H1 (cell line): ENCODE data around the gene SNAP29. TPM values are rescaled to one million over a fixed set of nuclear protein-coding genes. Genes with fewer than 3 reads are reported as not detected.

Source experiments
- CTCF ChIA-PET: fragments of 300-600 bp; sonication (Branson Sonifier 250); formaldehyde crosslinking; loops from one replicate; lab custom pipeline; 2021; ENCODE audit not compliant: partially characterized antibody; lab: Charles Lee
- POLR2A ChIA-PET: fragments of 300-600 bp; sonication (Branson Sonifier 250); formaldehyde crosslinking; loops from one replicate; lab custom pipeline; 2021; ENCODE audit warnings: inconsistent platforms; ENCODE audit not compliant: partially characterized antibody; lab: Charles Lee
- DNase-seq, 2 experiments: peaks; one replicate each; pipeline versions ENCODE4 v3.0.0 to v3.0.0-alpha.2; 2010 to 2022; ENCODE audit warnings: low spot score in 2 of 2, low read depth in 1 of 2, mixed read lengths in 1 of 2
- FAIRE-seq: peaks from 2 replicates; lab custom pipeline; 2011; peaks lifted over from hg19 to GRCh38; lab: Jason Lieb, UNC
- H2AFZ ChIP-seq: 2 replicates; pipeline ENCODE4 v1.8.1; 2012; ENCODE audit warnings: low read length, inconsistent platforms
- H2AK5ac ChIP-seq: 2 replicates; pipeline ENCODE4 v1.6.1; 2013; ENCODE audit warnings: low read depth, low read length
- H2BK120ac ChIP-seq: replicated peaks from 2 replicates; pipeline ENCODE3; 2013; ENCODE audit warnings: low read depth, low read length, inconsistent platforms
- H2BK12ac ChIP-seq: 2 replicates; pipeline ENCODE4 v1.6.1; 2013; ENCODE audit warnings: low read depth, low read length
- H2BK15ac ChIP-seq: 2 replicates; pipeline ENCODE4 v1.6.1; 2013; ENCODE audit warnings: low read length
- H2BK20ac ChIP-seq: 2 replicates; pipeline ENCODE4 v1.6.1; 2013; ENCODE audit warnings: low read length
- H2BK5ac ChIP-seq: 2 replicates; pipeline ENCODE4 v1.6.1; 2013; ENCODE audit warnings: low read depth, low read length
- H3K14ac ChIP-seq: 2 replicates; pipeline ENCODE4 v1.6.1; 2013; ENCODE audit warnings: inconsistent platforms; ENCODE audit not compliant: insufficient read length
- H3K18ac ChIP-seq: 2 replicates; pipeline ENCODE4 v1.6.1; 2013; ENCODE audit warnings: low read length; ENCODE audit errors: extremely low read depth
- H3K23ac ChIP-seq: 2 replicates; pipeline ENCODE4 v1.6.1; 2013; ENCODE audit warnings: inconsistent platforms; ENCODE audit not compliant: insufficient read length
- H3K23me2 ChIP-seq: 2 replicates; pipeline ENCODE4 v1.6.1; 2013; ENCODE audit warnings: low read depth, low read length
- H3K27ac ChIP-seq: 2 replicates; pipeline ENCODE4 v1.6.1; 2011; ENCODE audit warnings: low read depth, low read length, inconsistent platforms
- H3K27me3 ChIP-seq, 4 experiments: replicated peaks in 1 of 4; 1 replicate in 1 of 4; 2 replicates in 3 of 4; pipeline versions ENCODE4 v1.6.1 to v1.8.1; 2011 to 2013; ENCODE audit warnings: low read length in 3 of 4, mild to moderate bottlenecking in 3 of 4, inconsistent platforms in 2 of 4, mixed read lengths in 2 of 4, moderate library complexity in 1 of 4; ENCODE audit not compliant: control insufficient read depth in 3 of 4, insufficient read depth in 3 of 4; ENCODE audit errors: extremely low read depth in 1 of 4
- H3K36me3 ChIP-seq, 4 experiments: 2 replicates each; pipeline versions ENCODE4 v1.6.1 to v1.8.1; 2011 to 2013; ENCODE audit warnings: mild to moderate bottlenecking in 4 of 4, low read length in 3 of 4, moderate library complexity in 2 of 4, control low read depth in 1 of 4, inconsistent platforms in 1 of 4; ENCODE audit not compliant: insufficient read depth in 4 of 4, control insufficient read depth in 2 of 4
- H3K4ac ChIP-seq: replicated peaks from 2 replicates; pipeline ENCODE3; 2013; ENCODE audit warnings: low read length, low read depth, mixed read lengths, inconsistent platforms; ENCODE audit not compliant: insufficient read length
- H3K4me1 ChIP-seq, 4 experiments: replicated peaks in 1 of 4; 1 replicate in 1 of 4; 2 replicates in 3 of 4; pipeline versions ENCODE4 v1.6.1 to v1.8.1; 2011 to 2013; ENCODE audit warnings: low read length in 3 of 4, inconsistent platforms in 2 of 4, mixed read lengths in 1 of 4; ENCODE audit not compliant: insufficient read depth in 4 of 4, control insufficient read depth in 3 of 4
- H3K4me2 ChIP-seq, 2 experiments: 2 replicates each; pipeline versions ENCODE4 v1.6.1 to v1.8.1; 2011 to 2013; ENCODE audit warnings: low read depth in 2 of 2, low read length in 2 of 2, control low read depth in 1 of 2, inconsistent platforms in 1 of 2, mild to moderate bottlenecking in 1 of 2; ENCODE audit not compliant: insufficient read depth in 1 of 2
- H3K4me3 ChIP-seq, 4 experiments: fragments of 200-600, 300-600 bp in 1 of 4; sonication (generic), shearing (Covaris generic), sonication (Bioruptor Twin) in 1 of 4; 2 replicates each; pipeline versions ENCODE4 v1.5.1 to v1.8.1; 2011 to 2016; ENCODE audit warnings: low read length in 4 of 4, low read depth in 3 of 4, control low read depth in 2 of 4, inconsistent platforms in 2 of 4, mild to moderate bottlenecking in 2 of 4, mixed read lengths in 1 of 4, moderate library complexity in 1 of 4; ENCODE audit not compliant: insufficient read depth in 2 of 4; ENCODE audit errors: extremely low read depth in 1 of 4
- H3K56ac ChIP-seq: replicated peaks from 2 replicates; pipeline ENCODE3; 2013; ENCODE audit warnings: low read depth, mild to moderate bottlenecking, mixed read lengths, low read length, inconsistent platforms; ENCODE audit not compliant: insufficient read length
- H3K79me1 ChIP-seq: 2 replicates; pipeline ENCODE4 v1.6.1; 2013; ENCODE audit warnings: low read depth, low read length, control low read depth
- H3K79me2 ChIP-seq, 2 experiments: 2 replicates each; pipeline versions ENCODE4 v1.6.1 to v1.8.1; 2012 to 2013; ENCODE audit warnings: low read length in 2 of 2, mild to moderate bottlenecking in 2 of 2, inconsistent platforms in 1 of 2; ENCODE audit not compliant: insufficient read depth in 2 of 2, control insufficient read depth in 1 of 2
- H3K9ac ChIP-seq, 4 experiments: replicated peaks in 1 of 4; 1 replicate in 1 of 4; 2 replicates in 3 of 4; pipeline versions ENCODE4 v1.6.1 to v1.8.1; 2011 to 2013; ENCODE audit warnings: low read depth in 3 of 4, low read length in 3 of 4, control low read depth in 2 of 4, mild to moderate bottlenecking in 2 of 4, moderate library complexity in 2 of 4, inconsistent platforms in 1 of 4; ENCODE audit errors: extremely low read depth in 1 of 4
- H3K9me3 ChIP-seq, 2 experiments: 2 replicates each; pipeline versions ENCODE4 v1.6.1 to v1.8.1; 2012 to 2013; ENCODE audit warnings: mild to moderate bottlenecking in 2 of 2, moderate library complexity in 2 of 2, control low read depth in 1 of 2, inconsistent platforms in 1 of 2, low read depth in 1 of 2, low read length in 1 of 2, mixed read lengths in 1 of 2; ENCODE audit not compliant: insufficient read depth in 2 of 2
- H4K20me1 ChIP-seq, 2 experiments: replicated peaks in 1 of 2; 2 replicates each; pipeline versions ENCODE3 to v1.8.1; 2011 to 2013; ENCODE audit warnings: inconsistent platforms in 2 of 2, low read length in 2 of 2, mild to moderate bottlenecking in 1 of 2; ENCODE audit not compliant: insufficient read depth in 2 of 2, control insufficient read depth in 1 of 2
- H4K5ac ChIP-seq: 2 replicates; pipeline ENCODE4 v1.6.1; 2013; ENCODE audit warnings: low read length, low read depth, mixed read lengths, inconsistent platforms; ENCODE audit not compliant: insufficient read length
- H4K8ac ChIP-seq: 2 replicates; pipeline ENCODE4 v1.8.0; 2013; ENCODE audit warnings: mild to moderate bottlenecking, moderate library complexity, low read length, inconsistent platforms; ENCODE audit not compliant: insufficient read depth; ENCODE audit errors: extremely low read depth
- H4K91ac ChIP-seq: replicated peaks from 2 replicates; pipeline ENCODE3; 2013; ENCODE audit warnings: low read length, mixed read lengths, inconsistent platforms; ENCODE audit not compliant: insufficient read length
- BACH1 ChIP-seq: IDR thresholded peaks from 2 replicates; pipeline ENCODE4 v1.6.1; 2012; ENCODE audit warnings: low read length, improper control_type of control experiment
- CHD2 ChIP-seq: IDR thresholded peaks from 2 replicates; pipeline ENCODE4 v1.6.1; 2012; ENCODE audit warnings: low read length, improper control_type of control experiment
- CTBP2 ChIP-seq: IDR thresholded peaks from 2 replicates; pipeline ENCODE4 v1.7.0; 2011; ENCODE audit warnings: borderline replicate concordance, mild to moderate bottlenecking, moderate library complexity, mixed read lengths, low read length; ENCODE audit not compliant: insufficient read depth, insufficient read length
- EGR1 ChIP-seq: IDR thresholded peaks from 2 replicates; pipeline ENCODE4 v1.6.1; 2011; ENCODE audit warnings: low read depth, low read length, borderline replicate concordance
- HDAC2 ChIP-seq, 2 experiments: fragments of 300-600 bp in 1 of 2; sonication (generic) in 1 of 2; IDR thresholded peaks; 2 replicates each; pipeline ENCODE4 v1.6.1; 2011 to 2012; ENCODE audit warnings: low read depth in 2 of 2, low read length in 2 of 2, mild to moderate bottlenecking in 2 of 2, moderate library complexity in 2 of 2, borderline replicate concordance in 1 of 2, inconsistent platforms in 1 of 2
- NANOG ChIP-seq: IDR thresholded peaks from 2 replicates; pipeline ENCODE4 v1.6.1; 2011; ENCODE audit warnings: low read length, low read depth, mild to moderate bottlenecking, inconsistent platforms; ENCODE audit not compliant: insufficient read depth, poor library complexity, severe bottlenecking
- PHF8 ChIP-seq: fragments of 200-600 bp; sonication (generic); conservative IDR thresholded peaks from 2 replicates; pipeline ENCODE4 v1.7.1; 2012; ENCODE audit warnings: low read depth, mild to moderate bottlenecking, inconsistent platforms, low read length, moderate library complexity
- SP1 ChIP-seq: IDR thresholded peaks from 2 replicates; pipeline ENCODE4 v1.6.1; 2011; ENCODE audit warnings: low read depth, low read length
- SRF ChIP-seq: IDR thresholded peaks from 2 replicates; pipeline ENCODE4 v1.6.1; 2011; ENCODE audit warnings: mild to moderate bottlenecking, low read depth, low read length, moderate library complexity
- ZNF274 ChIP-seq: IDR thresholded peaks from 2 replicates; pipeline ENCODE4 v1.7.0; 2012; ENCODE audit warnings: low read length, borderline replicate concordance; ENCODE audit errors: extremely low read depth
- WGBS, 2 experiments: shearing (Covaris generic) in 1 of 2; methylation state at CpG; one replicate each; pipeline versions ENCODE4 v1.1.6 to v1.1.7; 2013 to 2015; ENCODE audit warnings: low lambda C conversion rate in 2 of 2, mixed read lengths in 2 of 2, inconsistent platforms in 1 of 2, low coverage in 1 of 2, missing lambda C conversion rate in 1 of 2; ENCODE audit not compliant: insufficient replicate concordance in 2 of 2, insufficient coverage in 1 of 2, insufficient read length in 1 of 2; ENCODE audit errors: extremely low coverage in 1 of 2, missing lambda C conversion rate in 1 of 2; 5-methylcytosine and 5-hydroxymethylcytosine counted together
- polyA plus RNA-seq, 7 experiments: library from polyadenylated mRNA; depleted of rRNA in 3 of 7; stranded (reverse) in 5 of 7; unstranded in 2 of 7; fragments of >200 nt in 5 of 7; fragments of 200-250 nt in 2 of 7; gene quantifications; 1 replicate in 5 of 7; 2 replicates in 1 of 7; 4 replicates in 1 of 7; pipeline versions ENCODE4 v1.2.1 to v1.2.3, GENCODE V29; 2011 to 2013; ENCODE audit warnings: missing spikeins in 2 of 7, mixed read lengths in 2 of 7
- total RNA-seq: library from RNA; stranded (reverse); fragmentation: NEBNext Ultra II Directional; extraction: Animal tissue kit (Norgen Biotek cat#: 25700); gene quantifications from 2 replicates; pipeline ENCODE4 v1.2.1, GENCODE V29; 2021
- TF ChIP-seq, protein P1 (sequence below): IDR thresholded peaks from 2 replicates; pipeline ENCODE4 v1.6.1; 2011; ENCODE audit warnings: low read depth, mild to moderate bottlenecking, low read length; ENCODE audit not compliant: insufficient read depth
- TF ChIP-seq, protein P2 (sequence below): IDR thresholded peaks from 2 replicates; pipeline ENCODE4 v1.6.1; 2012; ENCODE audit warnings: inconsistent platforms

The SNAP29 gene
- total and polyA plus RNA-seq, 2 of the 8 experiments (the other 6 are each of a cell fraction or from before 2014, with no cell fraction given) = 11.8 to 15.0 TPM

DNA sequence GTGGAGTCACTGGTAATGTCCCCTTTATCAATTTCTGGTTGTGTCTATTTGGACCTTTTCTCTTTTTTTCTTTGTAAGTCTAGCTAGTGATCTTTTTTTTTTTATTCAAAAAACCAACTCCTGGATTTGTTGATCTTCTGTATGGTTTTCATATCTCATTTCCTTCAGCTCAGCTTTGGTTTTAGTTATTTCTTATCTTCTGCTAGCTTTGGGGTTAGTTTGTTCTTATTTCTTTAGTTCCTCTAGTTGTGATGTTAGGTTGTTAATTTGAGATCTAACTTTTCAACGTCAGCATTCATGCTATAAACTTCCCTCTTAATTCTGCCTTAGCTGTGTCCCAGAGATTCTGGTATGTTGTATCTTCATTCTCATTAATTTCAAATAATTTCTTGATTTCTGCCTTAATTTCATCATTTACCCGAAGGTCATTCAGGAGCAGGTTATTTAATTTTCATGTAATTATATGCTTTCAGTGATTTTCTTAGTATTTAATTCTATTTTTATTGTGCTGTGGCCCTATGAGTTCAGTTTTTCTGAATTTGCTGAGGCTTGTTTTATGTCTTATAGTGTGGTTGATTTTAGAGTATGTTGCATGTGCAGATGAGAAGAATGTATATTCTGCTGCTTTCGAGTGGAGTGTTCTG, 29.2 kb upstream of the SNAP29 start:
- no peak overlapping the region for H3K27ac ChIP-seq
- no peaks in the 10 kb centered on the region; the same call in 1 of the 2 replicates for H3K23me2 ChIP-seq
- no peak for DNase-seq
- H3K9me3 ChIP-seq = no peaks in the 10 kb centered on the region
- no peak overlapping the region for H2BK15ac ChIP-seq
- no peak overlapping the region for H4K91ac ChIP-seq
- H3K18ac ChIP-seq = no peak overlapping the region
- POLR2A ChIA-PET = no interaction called here
- no peak overlapping the region for H3K4me2 ChIP-seq
- no peak overlapping the region for H4K8ac ChIP-seq
- CTCF ChIA-PET = interaction anchor here (1.1 kb wide), 1 partner anchor 9 kb away, joined by 3 read pairs; no protein-coding TSS in a partner anchor
- no peak overlapping the region for H2BK12ac ChIP-seq
- no peak overlapping the region for H3K23ac ChIP-seq
- no peak overlapping the region for H2BK20ac ChIP-seq
- no peak overlapping the region for H4K5ac ChIP-seq
- H2AK5ac ChIP-seq = no peak overlapping the region
- H3K9ac ChIP-seq = no peak overlapping the region
- peaks cover 0 to 5% (median 1%) of the 10 kb centered on the region in 4 experiments; a peak in 1 of 8 replicates for H3K36me3 ChIP-seq
- no peaks in the 10 kb centered on the region for H3K27me3 ChIP-seq
- no peak overlapping the region for H2BK5ac ChIP-seq
- no peak for FAIRE-seq
- H3K4me3 ChIP-seq = no peak overlapping the region
- 81% methylated on average over 3 of the region's 3 CpGs; no CpG with 5 or more reads in 1 of the 2 experiments for WGBS, 2 experiments
- no peak overlapping the region for H3K14ac ChIP-seq
- H3K56ac ChIP-seq = no peak overlapping the region
- H2BK120ac ChIP-seq = no peak overlapping the region
- H3K79me2 ChIP-seq = no peaks in the 10 kb centered on the region
- H3K4ac ChIP-seq = no peak overlapping the region
- no peaks in the 10 kb centered on the region for H3K79me1 ChIP-seq
- no peak overlapping the region for H2AFZ ChIP-seq
- no peaks in the 10 kb centered on the region for H4K20me1 ChIP-seq
- H3K4me1 ChIP-seq = no peaks in the 10 kb centered on the region
- TF ChIP-seq, protein P1, sequence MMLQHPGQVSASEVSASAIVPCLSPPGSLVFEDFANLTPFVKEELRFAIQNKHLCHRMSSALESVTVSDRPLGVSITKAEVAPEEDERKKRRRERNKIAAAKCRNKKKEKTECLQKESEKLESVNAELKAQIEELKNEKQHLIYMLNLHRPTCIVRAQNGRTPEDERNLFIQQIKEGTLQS = no peak
- TF ChIP-seq, protein P2, sequence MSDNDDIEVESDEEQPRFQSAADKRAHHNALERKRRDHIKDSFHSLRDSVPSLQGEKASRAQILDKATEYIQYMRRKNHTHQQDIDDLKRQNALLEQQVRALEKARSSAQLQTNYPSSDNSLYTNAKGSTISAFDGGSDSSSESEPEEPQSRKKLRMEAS = no peak
- no peak for TF ChIP-seq ZNF274
- no peak for TF ChIP-seq CTBP2
- TF ChIP-seq HDAC2 (IDR thresholded peaks at IDR 0.05; ENCODE audit: borderline replicate concordance in 1 of 2, low read depth in 2 of 2, low read length in 2 of 2) = no peak
- TF ChIP-seq NANOG = no peak
- no peak for TF ChIP-seq SP1
- TF ChIP-seq PHF8 = no peak
- TF ChIP-seq CHD2 = no peak
- TF ChIP-seq EGR1 = no peak
- TF ChIP-seq BACH1 = no peak
- no peak for TF ChIP-seq SRF
